CD4-positive, alpha-beta T cell treated with Interleukin-17A for 1 hour (primary cell): Measurements from ENCODE around the gene FKRP.
"Not testable (repeated sequence)": the region's sequence is repeated elsewhere in the genome, so short reads cannot be mapped to it uniquely, and the experiment has no call there.

Experiments
- DNase-seq: peaks from one replicate; pipeline ENCODE4 v3.0.0-alpha.2; 2020

The FKRP gene

DNA sequence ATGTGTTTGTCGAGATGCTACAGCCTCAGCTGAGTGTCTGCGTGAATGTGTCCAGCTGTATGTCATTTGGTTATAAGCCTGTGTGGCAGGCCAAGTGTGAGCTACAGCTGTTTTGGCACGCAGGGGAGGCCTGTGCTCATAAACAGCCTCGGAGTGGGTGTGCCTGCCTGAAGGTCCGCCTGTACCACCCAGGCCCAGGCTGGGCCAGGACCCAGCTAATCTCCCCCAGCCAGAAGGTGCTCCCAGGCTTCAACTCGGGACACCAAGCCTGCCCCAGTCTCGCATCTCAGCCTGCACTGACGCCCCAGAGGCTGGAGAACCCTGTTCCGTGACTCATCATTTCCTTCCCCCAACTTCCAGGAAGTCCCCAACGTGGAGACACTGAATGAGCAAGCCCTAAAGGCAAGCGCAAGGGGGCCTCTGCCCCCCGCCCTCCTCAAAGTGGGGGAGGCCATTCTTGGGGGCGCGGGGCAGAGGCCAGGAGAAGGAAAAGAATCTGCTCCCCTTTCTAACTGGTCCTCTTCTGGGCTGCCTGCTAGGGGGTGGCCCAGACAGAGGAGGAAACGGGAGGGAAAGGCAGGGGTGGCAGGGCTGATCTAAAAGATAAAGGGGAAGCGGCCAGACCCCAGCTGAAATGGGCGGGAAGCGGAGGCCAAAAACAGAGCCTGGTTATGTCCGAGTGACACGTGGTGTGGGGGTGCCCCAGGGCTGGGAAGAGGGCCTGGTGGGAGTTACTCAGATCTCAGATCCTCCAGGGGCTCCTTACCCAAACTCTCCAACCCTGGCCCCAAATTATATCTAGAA is 40.6 kb downstream of the FKRP start:
- DNase-seq = peak; percentile 87

DNA sequence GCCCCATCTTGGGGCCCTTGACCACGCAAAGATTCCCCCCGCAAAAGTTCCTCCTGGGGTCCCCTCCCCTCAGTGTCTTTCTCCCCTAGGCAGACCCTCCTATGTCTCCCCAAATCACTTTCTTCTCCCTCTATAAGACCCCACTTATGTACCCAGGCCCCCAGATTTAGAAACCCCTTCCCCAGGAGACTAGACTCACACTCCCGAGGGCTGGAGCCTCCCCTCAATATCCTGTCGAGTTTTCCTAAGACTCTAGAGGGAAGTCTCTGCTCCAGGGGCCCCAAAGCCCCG is 41.1 kb downstream of the FKRP start:
- DNase-seq = no peak

DNA sequence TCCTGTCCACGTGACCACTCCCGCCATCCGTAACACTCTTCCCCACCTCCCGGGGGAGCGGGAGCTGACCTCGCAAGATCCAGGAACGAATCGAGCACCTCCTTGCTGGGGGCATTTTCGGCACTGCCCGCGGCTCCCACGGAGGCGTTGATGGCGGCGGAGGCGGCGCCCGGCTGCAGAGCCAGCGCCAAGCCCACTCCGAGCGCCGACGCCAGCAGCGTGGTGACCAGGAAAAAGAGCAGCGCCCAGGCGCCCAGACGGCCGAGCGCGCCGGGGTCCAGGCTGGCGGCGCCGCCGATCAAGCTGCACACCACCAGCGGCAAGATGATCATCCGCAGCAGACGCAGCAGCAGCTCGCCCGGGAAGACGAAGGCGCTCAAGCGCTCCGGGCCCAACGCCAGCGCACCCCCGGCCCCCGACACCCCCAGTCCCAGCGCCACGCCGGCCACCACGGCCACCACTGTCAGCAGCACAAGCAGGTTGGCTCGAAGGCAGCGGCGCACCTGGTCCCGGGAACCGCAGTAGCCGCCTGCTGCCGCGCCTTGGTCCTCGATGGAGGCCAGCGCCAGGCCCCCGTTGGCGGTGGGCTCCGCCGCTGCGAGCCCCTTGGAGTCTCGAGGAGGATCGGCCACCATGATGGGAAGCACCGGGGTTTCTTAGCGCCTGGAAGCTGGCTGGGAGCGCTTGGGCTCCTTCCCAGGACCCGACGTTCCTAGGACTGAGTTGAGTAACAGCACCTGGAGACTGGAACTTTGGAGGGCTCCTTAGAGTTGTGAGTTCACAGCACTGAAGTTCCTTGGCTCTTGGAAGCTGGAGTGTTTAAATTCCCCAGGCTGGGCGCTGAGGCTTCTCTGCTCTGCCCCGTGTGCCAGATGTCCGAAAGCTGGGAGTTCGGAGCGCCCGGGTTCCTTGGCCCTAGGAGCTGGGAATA is 41.7 kb downstream of the FKRP start:
- DNase-seq = peak; percentile 37

DNA sequence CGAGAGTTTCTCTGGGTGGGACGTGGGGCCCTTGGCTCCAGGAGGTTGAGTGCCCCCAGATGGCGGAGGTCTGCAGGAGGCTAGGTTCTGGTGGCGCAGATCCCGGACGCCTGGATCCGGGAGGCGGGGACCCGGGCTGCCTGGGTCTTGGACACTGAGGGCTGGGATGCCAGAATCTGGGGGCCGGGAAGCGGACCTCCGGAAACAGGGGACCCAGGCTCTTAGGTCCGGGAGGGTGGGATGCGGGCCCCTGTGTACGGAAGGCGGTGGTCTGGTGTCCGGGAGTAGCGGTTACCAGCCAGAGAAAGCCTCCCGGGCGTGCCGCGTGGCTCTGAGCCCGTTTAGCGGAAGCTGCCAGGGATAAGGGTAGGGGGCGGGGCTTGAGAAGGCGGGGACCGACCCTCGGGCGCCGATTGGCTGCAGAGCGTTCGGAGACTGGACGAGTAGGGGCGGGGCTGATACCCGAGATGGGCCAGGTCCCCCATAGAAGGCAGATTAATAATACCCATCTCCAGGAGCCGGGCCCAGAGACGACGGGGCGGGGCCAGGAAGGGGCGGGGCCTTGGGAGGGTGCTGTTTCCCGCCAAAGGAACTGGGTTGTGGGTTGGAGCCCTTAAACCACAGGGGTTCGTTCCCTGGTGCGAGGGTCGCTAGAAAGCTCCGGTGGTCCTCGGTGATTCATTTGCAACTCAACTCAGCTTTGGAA is 42.6 kb downstream of the FKRP start, which contains the start of gene SLC1A5:
SLC1A5 (minus strand) TSS at position 333 of the 706 bp plus-strand sequence. CDS start 629 bp downstream, outside the sequence.
- peak; percentile 99 for DNase-seq

DNA sequence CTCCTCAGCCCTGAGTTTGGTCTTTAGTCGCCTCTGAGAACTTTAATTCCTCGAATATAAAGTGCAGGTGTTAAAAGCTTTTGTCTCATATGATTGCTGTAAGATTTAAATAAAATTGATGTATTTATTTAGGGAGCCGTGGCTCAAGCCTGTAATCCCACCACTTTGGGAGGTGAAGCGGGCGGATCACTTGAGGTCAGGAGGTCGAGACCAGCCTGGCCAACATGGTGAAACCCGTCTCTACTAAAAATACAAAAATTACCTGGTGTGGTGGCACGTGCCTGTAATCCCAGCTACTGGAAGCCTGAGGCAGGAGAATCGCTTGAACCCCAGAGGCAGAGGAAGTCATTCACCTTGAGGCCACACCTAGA is 43.1 kb downstream of the FKRP start:
- DNase-seq = no peak

DNA sequence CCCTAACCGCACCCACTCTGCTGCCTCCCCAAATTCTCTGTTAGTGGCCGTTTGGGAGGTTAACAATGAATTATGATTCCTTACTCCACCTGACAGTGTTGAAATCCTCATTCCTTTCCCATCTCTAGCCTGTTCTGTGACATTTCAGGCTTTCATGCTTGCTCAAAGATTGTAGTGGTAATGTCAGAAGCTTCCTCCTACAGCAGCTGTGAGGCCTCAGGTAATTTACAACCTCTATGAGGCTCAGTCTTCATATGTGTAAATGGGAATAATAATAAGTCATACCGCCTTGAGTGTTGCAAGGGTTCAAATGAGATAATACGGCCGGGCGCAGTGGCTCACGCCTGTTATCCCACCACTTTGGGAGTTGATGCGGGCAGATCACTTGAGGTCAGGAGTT is 43.5 kb downstream of the FKRP start:
- DNase-seq = no peak

DNA sequence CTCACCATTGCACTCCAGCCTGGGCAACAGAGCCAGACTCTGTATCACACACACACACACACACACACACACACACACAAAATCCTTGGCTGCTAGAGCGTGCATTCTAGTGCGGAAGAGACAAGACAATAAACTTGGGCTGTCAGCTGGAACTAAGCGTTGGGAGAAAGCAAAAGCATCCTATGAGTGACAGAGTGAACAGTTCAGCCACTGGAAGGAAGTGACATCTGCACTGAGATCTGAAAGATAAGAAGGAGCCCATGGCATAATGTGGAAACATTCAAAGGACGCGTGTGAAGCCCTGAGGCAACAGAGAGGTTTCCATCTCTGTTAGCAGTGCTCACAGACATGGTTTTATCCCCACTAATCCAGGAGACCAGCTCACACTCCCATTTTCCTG is 46.1 kb downstream of the FKRP start:
- peak; percentile 79 for DNase-seq

DNA sequence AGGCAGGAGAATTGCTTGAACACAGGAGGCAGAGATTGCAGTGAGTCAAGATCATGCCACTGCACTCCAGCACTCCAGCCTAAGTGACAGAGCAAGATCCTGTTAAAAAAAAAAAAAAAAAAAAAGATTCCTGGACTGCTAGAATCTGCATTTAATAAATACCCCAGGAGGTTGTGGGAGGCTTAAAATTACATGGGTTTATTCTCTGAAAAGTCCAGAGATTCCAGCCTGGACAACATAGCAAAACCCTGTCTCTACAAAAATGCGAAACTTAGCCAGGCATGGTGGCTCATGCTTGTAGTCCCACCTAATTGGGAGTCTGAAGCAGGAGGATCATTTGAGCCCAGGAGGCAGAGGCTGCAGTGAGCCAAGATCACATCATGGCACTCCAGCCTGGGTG is 52.0 kb downstream of the FKRP start:
- DNase-seq = no peak

DNA sequence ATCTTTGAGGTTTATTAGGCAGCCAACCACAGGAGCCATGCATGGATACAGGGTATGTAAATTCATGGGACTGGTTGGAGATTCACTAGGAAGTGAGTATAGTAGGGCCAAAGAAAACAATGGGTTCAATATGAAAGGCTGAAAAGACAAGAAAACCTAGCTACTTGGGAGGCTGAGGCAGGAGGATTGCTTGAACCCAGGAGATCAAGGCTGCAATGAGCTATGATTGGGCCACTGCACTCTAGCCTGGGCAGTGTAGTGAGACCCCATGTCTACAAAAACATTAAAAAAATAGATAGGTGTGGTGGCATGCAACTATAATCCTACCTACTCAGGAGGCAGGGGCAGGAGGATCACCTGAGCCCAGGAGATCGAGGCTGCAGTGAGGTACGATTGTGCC is 52.9 kb downstream of the FKRP start:
- DNase-seq = no peak

DNA sequence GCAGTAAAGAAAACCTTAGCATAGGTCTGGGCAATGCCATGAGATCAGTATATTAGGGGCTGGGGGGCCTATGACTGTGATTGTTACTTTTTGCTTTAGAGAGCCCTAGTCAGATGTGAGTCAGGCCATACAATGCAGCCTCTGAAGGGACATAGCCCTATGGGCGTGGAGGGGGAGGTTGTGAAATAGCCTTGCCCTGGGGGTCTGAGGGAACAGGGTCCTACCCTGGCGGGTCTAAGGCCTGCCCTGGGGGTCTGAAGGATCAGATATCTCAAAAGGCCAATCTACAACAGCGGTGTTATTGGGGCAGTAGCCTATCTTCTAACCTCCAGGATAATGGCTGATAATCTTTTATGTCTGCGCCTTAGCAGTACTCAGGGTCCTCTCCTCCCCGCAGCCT is 56.3 kb downstream of the FKRP start:
- no peak for DNase-seq

DNA sequence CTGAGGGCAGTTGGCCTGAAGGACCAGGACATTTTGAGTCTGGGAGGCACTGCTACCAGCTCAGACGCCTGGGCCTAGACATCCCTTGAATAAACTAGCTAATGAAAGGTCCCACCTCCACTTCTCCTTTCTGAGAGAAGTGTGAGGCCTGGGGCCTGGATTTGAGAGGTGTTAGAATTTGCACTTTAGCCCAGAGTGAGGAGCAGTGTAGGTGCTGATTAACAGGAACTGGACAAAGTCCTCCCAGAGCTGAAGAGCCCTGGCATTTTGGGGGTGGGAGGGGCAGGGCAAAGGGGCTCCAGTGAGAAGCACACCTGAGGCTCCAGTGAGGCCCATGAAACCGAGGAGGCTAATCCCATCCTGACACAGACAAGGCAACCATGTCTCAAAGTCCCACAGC is 57.7 kb downstream of the FKRP start:
- DNase-seq = no peak

DNA sequence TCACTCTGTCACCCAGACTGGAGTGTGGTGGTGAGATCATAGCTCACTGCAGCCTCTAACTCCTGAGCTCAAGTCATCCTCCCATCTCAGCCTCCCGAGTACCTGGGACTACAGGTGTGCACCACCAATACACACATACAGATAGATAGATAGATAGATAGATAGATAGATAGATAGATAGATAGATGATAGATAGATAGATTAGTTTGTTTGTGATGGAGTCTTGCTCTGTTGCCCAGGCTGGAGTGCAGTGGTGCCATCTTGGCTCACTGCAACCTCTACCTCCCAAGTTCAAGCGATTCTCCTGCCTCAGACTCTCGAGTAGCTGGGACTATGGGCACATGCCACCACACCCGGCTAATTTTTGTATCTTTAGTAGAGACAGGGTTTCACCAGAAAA is 58.6 kb downstream of the FKRP start:
- not testable (repeated sequence) for DNase-seq

DNA sequence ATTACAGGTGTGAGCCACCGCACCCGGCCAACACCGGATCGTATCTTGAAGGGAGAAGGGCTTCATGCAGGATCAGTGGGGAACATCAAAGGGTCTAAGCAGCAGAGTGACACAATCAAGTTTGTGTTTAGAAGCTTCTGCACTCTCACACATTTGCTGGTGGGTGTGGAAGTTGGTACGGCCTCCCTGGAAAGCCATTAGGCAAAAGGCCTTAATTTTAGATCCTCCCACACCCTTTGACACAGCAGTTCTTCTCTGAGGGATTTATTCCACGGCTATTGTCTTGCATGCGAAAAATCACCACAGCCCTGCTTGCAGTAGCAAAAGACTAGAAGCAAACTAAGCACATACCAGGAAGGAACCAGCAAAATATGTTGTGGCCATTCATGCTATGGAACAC is 60.8 kb downstream of the FKRP start:
- DNase-seq = no peak
